T-helper 22 cell (primary cell): Measurements from ENCODE around the gene ESRRA.

Experiments
- DNase-seq: peaks from one replicate; pipeline ENCODE4 v3.0.0-alpha.2; 2020; ENCODE audit warnings: low read depth

Gene ESRRA

DNA sequence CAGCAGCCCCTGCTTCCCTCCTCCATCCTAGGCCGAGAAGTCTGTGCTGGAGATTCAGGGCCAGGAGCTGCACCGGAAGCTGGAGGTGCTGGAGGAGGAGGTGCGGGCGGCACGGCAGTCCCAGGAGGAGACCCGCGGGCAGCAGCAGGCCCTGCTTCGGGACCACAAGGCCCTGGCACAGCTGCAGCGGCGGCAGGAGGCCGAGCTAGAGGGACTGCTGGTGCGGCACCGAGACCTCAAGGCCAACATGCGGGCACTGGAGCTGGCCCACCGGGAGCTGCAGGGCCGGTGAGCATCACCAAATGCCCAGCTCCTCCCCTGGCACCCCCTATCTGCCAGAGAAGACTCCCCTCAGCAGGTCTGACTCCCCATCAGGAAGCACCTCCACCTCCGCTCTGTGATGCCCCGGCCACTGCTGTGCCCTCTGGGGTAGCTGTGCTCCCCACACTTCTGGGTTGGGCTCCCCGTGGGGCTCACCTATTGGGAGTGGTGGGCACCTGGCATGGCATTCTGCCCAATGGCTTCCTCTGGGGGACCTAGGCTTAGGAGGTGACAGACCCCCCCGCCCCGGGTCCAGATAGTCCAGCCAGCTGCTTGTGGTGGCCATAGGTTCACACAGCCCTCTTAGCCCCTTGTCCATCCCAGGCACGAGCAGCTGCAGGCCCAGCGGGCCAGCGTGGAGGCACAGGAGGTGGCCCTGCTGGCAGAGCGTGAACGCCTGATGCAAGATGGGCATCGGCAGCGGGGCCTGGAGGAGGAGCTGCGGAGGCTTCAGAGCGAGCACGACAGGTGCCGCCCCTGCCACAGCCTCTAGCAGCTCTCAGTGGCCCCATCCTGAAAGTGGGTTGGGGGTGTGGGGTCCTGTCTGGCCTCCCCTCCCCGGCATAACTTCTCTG, 47.0 kb downstream of the ESRRA start:
- no peak for DNase-seq

DNA sequence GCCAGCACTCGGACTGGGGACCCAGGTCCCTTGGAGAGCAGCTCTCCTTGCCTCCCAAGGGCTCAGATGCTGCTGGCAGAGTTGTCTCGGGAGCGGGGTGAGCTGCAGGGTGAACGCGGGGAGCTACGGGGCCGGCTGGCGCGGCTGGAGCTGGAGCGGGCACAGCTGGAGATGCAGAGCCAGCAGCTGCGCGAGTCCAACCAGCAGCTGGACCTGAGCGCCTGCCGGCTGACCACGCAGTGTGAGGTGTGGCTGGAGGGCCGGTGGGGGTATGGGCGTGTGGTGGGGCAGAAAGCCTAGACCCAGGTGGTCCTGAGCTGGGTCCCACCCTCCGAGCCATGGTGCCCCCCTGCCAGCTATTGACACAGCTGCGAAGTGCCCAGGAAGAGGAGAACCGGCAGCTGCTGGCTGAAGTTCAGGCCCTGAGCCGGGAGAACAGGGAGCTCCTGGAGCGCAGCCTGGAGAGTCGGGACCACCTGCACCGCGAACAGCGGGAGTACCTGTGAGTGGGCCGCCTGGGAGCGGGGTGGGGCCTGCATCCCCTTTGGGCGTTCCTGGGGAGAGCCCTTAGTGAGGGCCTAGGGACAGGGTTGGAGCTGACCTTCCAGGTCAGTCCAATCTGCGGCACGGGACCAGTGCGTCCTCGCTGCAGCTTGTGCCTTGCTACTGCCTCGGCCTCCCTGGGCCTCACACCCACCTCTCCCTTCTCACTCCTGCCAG, 47.8 kb downstream of the ESRRA start:
- no peak for DNase-seq

DNA sequence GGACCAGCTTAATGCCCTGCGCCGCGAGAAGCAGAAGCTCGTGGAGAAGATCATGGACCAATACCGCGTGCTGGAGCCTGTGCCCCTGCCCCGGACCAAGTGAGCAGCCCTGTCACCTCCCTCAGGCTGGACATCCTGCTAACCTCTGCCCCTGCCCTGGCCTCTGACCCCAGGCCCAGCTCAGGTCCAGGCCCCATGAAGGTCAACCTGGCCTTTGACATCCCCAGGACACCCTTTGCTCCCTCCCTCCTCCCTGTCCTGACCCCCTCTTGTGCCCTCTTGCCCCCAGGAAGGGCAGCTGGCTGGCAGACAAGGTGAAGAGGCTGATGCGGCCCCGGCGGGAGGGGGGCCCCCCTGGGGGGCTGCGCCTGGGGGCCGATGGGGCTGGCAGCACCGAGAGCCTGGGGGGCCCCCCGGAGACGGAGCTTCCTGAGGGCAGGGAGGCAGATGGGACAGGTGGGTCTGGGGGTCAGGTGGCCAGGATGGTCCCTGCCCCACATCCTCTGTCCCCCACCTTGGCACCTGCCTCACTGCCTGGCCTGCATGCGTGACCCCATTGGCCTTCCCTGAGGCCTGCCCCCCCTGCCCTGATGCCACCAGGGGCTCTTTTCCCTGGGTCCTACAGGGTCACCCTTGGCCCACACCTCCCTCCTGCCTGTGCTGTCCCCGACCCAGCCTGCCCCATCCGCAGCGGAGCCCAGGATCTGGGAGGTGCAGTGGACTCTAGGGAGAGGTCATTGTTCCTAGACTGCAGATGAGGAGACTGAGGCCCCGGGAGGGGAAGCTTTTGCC, 48.6 kb downstream of the ESRRA start:
- no peak for DNase-seq

DNA sequence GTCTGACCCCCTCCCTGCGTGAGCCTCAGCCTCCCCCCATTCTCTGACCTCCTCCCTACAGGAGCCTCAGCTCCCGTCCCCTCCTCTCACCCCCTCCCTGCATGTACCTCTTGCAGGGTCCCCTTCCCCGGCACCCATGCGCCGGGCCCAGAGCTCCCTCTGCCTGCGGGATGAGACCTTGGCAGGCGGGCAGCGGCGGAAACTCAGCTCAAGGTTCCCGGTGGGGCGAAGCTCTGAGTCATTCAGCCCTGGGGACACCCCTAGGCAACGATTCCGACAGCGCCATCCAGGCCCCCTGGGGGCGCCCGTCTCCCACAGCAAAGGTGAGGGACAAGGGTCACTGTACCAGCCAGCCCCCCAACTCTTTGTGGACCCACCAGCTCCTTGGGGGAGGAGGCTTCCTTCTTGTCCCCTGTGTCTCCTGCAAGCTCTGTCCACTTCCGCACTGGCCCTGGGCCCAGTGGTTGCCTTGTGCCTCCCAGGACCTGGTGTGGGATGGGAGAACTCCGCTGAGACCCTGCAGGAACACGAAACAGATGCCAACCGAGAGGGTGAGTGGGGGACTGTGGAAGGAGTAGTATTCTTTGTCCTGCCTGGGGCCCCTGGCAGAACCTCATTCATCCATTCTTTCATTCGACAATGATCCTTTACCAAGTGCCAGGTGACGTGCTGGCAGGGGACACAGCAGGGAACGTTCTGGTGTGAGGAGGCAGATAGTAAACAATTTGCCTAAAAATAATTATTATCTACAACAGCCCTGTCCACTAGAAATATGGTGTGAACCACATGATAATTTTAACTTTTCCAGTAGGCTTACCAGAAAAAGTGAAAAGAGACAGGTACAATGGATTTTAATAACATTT, 50.0 kb downstream of the ESRRA start:
- no peak for DNase-seq

DNA sequence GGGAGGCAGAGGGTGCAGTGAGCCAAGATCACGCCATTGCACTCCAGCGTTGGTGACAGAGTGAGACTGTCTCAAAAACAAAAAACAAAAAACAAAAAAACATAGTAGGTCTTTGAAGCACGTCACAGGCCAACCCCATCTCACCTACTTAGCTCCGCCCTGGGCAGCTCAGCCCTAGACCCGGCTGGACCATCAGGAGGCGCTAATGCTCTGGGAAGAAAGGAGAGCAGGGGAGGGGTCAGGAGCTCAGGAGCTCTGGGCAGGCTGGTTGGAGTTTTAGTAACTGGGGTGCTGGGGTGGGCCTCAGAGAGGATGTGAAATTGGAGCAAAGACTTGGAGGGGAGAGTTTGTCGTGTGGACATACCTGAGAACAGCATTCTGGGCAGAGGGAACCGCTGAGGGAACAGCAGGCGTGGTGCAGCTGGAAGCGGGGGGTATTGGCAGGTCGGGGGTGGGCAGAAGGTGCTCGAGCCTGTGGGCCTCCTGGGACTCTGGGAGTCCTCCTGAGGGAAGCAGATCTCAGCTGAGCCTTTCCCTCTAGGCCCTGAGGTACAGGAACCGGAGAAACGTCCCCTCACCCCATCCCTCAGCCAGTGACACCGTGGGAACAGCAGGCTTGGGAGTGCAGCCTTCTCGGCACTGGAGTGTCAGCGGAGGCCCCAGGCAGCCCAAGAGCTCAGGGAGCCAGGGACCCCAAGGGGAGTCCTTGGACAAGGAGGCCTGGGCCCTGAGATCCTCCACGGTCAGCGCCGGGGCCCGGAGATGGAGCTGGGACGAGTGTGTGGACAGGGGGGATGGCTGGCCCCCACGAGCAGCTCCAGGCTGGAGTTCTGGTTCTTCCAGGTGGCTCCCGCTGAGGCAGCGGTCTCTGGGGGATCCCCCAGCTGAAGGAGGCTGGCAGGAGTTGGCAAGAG, 51.4 kb downstream of the ESRRA start:
- DNase-seq, result no peak

DNA sequence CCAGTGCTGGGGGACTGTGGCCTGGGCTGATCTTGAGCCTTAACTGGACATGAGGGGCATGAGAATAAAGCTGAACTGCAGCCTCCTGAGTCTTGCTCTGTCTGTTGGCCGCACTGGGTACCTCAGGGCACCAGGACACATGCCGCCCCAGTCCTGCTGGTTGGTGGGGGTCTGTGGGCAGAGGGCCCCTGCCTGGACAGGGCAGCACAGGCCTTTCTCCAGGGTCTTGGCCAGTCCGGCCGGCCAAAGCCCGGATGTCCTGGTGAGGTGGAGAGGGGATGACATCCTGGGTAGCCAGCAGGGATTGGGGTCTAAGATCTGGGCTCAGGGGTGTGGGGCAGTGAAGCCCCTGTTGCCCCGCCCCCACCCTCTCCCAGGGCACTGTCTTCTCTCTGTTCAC, 52.1 kb downstream of the ESRRA start:
- no peak for DNase-seq

DNA sequence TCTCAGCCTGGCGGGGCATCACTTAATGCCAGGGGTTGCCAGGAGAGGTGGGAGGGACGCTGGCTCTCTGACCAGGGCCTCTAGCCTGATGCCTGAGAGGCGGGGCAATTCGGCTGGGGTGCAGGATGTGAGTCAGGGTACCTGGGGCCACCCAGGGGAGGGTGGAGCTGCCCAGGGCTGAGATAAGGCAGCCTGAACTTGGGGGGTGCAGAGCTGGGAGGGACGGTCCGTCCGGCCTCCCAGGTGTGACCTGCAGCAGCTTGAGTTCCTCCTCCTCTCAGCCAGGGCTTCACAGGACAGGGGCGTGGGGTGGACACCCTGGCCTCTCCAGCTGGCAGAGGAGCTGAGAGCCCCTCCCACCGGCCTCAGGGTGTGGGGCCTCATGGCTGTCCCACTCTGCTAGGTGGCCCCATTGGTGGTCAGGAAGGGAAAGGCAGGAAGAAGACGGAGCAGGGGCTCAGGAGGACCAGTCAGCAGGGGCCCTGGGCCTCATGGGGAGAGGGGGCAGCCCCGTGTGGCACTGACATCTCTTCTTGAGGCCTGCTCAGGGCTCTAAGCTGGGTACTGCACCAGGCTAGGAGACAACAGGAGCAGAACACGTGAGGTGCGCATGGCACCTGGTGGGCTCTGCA, 52.7 kb downstream of the ESRRA start:
- no peak for DNase-seq

DNA sequence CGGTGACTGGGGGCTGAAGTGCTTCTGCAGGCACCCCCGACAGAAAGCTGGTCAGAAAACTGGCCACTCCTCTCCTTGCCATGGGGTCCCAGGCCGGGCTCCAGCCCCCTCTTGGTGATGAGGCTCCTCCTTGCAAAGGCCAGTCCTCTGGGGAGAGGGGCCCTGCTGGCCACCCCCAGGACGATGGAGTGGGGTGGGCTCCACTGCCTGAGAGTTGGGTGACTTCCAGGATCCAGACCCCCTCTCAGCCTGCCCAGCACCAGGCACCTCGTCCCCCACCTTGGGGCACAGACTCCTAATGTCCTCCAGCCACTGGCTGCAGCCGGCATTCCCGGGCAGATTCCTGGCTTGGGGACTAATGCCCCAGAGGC, 53.2 kb downstream of the ESRRA start:
- DNase-seq, result no peak

DNA sequence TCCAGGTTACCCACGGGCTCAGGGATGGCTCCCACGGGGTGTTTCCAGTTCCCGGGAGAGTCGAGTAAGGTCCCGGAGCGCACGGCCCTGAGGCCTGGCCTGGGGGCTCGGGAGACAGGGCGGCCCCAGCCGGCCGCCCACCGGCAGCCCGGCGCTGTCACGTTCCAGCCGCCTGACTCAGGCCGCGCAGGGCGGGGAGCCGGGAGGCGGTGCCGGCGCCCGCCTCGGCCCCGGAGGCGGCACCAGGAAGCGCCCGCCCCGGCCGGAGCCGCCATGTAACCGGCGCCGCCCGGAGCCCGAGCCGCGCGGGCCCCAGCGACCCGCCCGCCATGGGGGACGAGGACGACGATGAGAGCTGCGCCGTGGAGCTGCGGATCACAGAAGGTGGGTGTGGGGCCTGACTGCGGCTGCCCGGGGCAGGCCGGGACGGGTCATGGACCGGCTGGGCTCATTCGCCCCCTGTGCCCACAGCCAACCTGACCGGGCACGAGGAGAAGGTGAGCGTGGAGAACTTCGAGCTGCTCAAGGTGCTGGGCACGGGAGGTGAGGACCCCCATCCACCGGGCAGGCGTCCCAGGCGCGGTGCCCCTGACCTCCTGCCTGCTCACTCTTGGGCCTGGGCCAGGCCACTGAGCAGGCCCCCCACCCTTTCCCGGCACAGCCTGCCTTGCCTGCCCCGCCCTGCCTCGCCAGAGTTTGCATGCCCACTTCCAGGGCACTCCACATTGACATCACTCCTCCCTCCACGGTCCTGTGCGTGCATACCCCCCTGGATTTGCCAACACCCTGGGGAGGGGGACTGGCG, 53.8 kb downstream of the ESRRA start, which contains the start of gene RPS6KA4:
TSS of gene RPS6KA4 (plus strand) at position 256 of the 805 bp plus-strand sequence. CDS start at position 330, 74 bp downstream.
- no peak for DNase-seq

DNA sequence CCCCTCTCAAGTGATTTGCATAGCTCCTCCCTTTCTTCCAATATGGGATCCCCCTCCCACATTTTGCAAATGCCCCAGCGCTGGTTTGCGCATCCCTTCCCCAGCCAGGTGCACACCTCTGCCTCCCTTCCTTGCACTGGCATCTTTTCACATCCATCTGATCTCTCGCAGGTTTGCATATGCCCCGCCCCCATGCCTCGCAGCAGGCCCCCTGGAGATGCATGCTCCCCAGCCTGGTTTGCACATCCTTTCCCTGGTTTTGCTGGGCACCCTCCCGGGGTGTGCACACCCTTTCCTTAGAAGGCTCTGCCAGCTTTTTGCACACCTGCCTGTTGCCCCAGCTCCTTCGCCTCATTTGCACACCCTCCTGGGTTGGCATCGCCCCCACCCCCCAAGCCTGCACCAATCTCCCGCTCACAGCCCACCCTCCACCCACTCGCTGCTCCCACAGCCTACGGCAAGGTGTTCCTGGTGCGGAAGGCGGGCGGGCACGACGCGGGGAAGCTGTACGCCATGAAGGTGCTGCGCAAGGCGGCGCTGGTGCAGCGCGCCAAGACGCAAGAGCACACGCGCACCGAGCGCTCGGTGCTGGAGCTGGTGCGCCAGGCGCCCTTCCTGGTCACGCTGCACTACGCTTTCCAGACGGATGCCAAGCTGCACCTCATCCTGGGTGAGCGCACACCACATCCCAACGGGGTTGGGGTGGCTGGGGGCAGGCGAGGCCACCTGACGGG, 54.6 kb downstream of the ESRRA start:
- DNase-seq, result no peak

DNA sequence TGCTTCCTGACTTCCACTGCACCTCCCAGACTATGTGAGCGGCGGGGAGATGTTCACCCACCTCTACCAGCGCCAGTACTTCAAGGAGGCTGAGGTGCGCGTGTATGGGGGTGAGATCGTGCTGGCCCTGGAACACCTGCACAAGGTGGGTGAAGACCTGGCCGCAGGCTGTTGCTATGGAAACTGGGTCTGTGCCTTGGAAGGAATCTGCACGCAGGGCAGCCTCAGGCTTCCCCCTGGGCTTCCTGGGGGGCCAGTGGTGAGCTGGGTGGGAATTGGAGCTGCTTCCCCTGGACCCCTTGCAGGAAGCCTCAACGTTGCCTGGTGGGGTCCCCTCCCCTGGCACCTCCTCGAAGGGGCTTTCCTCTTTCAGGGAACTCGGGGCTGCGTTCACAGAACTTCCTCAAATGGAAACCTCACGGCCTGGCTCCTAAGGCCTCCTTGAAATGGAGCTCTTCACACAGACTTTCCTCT, 55.2 kb downstream of the ESRRA start:
- DNase-seq, result no peak

DNA sequence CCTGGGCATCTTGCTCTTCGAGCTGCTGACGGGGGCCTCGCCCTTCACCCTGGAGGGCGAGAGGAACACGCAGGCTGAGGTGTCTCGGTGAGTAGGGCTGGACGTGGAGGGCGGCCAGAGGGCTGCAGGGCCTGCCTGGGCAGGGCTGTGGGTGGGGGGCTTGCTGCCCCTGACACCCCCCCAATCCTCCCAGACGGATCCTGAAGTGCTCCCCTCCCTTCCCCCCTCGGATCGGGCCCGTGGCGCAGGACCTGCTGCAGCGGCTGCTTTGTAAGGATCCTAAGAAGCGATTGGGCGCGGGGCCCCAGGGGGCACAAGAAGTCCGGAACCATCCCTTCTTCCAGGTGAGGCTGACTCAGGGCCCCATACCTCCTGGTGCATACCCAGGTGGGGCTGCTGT, 56.3 kb downstream of the ESRRA start:
- no peak for DNase-seq

DNA sequence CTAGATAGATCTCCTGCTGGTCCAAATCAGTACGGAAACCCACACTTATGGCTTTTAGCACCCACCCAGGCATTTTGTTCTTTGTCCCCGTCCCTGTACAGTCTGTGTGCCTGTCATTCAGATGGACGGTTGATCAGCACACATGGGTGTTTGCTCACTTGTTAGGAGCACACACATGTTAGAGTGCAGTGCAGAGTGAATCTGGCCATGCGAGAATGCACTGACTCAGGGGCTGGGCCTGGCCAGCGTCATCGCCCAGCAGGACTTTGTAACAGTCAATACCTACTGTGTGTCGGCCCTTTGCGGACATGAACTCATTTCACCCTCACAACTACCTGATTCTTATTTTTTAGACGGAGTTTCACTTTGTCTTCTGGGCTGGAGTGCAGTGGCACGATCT, 57.0 kb downstream of the ESRRA start:
- no peak for DNase-seq

DNA sequence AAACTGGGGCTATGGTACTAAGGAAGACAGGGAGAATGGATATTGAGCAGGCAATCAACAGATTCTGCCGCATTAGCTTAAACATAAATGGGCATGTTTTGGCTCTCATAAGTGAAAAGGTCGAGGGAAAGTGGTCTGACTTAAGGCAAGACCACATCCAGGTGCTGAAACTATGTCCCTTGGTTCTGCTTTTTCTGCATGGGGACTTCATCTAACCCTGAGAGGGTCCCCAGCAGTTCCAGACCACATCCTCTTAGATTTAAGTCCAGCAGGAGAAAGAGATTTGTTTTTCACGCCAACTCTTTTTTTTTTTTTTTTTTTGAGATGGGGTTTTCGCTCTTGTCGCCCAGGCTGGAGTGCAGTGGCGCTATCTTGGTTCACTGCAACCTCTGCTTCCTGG, 59.1 kb downstream of the ESRRA start:
- DNase-seq, result no peak

DNA sequence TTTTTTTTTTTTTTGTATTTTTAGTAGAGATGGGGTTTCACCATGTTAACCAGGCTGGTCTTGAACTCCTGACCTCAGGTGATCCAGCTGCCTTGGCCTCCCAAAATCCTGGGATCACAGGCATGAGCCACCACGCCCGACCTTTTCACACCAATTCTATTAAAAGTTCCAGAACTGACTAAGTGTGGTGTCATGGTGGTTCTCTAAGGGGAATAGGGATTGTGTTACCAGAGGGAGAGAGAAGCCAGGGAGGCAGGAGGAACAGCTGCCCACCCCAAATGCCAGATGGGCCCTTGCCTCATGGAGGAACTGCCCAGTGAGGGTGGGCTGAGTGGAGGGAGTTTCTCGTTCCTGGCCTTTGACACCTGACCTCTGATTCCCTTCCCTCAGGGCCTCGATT, 59.6 kb downstream of the ESRRA start:
- DNase-seq, result no peak
